ENCODE measurements around the gene MRFAP1L1.

DNA sequence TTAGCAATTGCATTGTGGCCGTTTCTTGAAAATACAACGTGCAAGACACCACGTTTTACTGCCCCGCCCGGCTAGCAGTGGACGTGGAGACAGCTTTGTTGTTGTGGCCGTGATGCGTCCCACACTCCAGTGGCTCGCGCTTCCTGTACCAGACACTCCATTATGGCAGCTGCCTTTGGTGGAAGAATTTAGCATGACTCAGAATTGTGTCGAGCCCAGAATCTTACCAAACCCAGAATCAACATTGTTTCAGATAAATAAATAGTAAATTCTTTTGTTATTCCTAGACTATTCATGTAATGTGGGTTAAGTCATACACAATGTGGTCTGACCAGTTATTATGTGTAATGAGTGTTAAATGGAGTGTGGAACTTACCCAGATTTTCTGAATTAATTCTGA is 41.3 kb downstream of the MRFAP1L1 start:
- TF ChIP-seq RXRA (IDR thresholded peaks at IDR 0.05) (no peak), TAF1 (conservative IDR thresholded peaks at IDR 0.05) (no peak), EGR1 (IDR thresholded peaks at IDR 0.05; ENCODE audit: low read depth in 2 of 2) (no peak)
- TF ChIP-seq, protein P1, sequence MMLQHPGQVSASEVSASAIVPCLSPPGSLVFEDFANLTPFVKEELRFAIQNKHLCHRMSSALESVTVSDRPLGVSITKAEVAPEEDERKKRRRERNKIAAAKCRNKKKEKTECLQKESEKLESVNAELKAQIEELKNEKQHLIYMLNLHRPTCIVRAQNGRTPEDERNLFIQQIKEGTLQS (IDR thresholded peaks at IDR 0.05): no peak
- TF ChIP-seq, protein P2, sequence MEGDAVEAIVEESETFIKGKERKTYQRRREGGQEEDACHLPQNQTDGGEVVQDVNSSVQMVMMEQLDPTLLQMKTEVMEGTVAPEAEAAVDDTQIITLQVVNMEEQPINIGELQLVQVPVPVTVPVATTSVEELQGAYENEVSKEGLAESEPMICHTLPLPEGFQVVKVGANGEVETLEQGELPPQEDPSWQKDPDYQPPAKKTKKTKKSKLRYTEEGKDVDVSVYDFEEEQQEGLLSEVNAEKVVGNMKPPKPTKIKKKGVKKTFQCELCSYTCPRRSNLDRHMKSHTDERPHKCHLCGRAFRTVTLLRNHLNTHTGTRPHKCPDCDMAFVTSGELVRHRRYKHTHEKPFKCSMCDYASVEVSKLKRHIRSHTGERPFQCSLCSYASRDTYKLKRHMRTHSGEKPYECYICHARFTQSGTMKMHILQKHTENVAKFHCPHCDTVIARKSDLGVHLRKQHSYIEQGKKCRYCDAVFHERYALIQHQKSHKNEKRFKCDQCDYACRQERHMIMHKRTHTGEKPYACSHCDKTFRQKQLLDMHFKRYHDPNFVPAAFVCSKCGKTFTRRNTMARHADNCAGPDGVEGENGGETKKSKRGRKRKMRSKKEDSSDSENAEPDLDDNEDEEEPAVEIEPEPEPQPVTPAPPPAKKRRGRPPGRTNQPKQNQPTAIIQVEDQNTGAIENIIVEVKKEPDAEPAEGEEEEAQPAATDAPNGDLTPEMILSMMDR (IDR thresholded peaks at IDR 0.05; ENCODE audit: low read depth, low read length, missing input control): no peak
- TF ChIP-seq, protein P3, sequence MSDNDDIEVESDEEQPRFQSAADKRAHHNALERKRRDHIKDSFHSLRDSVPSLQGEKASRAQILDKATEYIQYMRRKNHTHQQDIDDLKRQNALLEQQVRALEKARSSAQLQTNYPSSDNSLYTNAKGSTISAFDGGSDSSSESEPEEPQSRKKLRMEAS (IDR thresholded peaks at IDR 0.05): no peak
